HPDE6-E6E7 (cell line): ENCODE data around the gene LYVE1.

Source experiments
- DNase-seq: peaks from one replicate; pipeline ENCODE4 v3.0.0; 2011; ENCODE audit warnings: missing footprints; ENCODE audit errors: extremely low spot score

The LYVE1 gene

GRCh38 chr11:10561043-10561818 lies 7.2 kb downstream of the LYVE1 start:
- peak; percentile 34 for DNase-seq

GRCh38 chr11:10558288-10558687 lies 10.2 kb downstream of the LYVE1 start:
- no peak for DNase-seq

DNA sequence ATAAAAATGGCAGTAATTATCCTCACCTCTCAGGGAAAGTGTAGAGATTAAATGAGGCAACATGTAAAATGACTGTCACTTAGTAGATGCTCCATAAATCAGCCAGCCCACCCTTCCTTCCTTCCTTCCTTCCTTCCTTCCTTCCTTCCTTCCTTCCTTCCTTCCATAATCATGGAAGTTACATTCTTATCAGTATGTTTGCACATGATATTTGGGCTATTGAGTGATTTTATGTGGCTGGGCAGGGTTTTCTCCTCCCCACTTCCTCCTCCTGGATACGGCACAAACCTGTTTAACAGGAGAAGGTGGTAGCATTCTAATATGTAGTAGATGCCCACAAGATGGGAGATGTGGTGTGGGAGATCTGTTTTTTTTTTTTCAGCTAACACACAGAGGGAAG lies 11.9 kb downstream of the LYVE1 start:
- no peak for DNase-seq

DNA sequence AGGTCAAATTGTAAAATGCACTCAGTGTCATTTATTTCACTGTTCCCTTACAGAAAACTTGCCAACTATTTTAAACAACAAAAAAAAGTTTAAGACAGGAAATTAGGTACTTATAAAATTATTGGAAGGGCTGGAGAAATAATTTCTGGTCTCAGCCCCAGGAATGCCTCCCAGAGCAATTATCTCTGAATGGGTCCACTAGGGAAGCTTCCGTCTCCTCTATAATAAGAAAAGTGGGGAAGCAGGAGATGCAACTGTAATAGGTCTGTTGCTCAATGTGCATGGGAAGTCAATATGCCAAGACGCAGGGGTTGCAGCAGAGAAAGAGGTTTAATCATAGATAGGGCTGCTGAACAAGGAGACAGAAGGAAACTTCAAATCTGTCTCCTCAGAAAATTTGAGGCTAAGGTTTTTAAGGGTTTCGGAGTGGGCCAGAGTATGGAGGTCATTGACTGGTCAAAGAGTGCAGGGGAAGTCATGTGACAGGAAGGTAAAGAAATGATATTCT lies 16.6 kb downstream of the LYVE1 start:
- DNase-seq, result no peak

DNA sequence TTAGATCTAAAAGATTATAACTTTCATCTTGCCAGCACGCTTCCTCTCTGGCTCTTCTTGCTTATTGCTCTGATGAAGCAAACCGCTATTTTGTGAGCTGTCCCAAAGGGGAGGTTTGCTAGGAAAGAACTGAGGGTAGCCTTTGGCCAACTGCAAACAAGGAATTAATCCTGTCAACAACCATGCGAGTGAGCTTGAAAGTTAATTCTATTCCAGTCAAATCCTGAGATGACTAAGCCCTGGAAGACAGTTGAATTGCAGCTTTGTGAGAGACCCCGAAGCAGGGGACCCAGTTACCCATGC lies 17.2 kb downstream of the LYVE1 start:
- DNase-seq, result no peak

DNA sequence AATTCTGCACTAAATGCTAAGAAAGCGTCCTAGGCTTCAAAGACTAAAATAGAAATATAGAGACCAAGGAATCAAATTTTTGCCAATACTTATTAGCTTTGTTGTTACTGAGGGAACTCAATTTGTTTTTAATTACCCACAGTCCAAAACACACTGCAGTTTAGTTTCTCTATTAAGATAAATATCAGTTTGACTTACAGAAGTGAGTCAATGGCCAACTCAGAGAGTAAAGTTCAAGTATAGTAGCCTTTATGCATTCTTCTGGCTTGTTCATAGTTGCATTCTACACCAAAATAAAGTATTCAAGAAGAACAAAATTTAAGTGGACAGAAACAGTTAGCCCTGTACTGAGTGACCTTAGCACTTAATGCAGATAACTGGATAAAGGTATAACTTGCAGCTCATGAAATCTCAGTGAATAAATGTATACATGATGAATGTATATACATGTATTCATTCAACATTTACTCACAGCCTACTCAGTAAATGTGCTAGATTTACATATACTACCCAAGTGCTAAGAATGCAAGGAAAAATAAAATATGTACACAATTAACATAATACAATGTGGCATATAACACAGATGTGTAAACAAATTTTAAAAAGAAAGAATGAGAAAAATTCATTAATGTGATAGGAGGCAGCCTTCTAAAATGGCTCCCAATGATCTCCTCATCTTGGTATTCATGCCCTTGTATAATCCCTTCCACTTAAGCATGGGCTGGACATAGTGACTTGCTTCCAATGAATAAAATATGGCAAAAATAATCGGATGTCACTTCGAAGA lies 17.8 kb downstream of the LYVE1 start:
- DNase-seq, result peak; percentile 33

- DNase-seq, result no peak
These were observed 23.7 kb downstream of the LYVE1 start for GRCh38 chr11:10544491-10545465.

DNA sequence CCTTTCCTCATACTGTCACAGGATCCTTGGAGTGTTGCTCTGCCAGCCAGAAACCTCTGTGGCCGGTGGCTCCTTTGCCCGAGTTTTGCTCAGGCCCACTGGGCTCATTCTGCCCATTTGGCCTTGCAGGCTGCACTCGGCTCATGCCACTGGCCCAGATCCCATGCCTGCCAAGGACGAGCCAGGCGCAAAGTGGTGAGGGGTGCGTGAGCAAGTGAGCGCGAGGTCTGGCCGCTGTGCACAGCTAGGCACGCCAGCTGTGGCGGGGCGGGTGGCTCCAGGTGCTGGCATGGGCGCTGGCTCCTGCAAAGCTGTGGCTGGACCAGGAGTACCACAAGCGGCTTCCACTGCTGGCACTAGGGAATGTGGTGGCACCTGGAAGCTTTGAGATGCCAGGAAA lies 24.7 kb downstream of the LYVE1 start:
- DNase-seq, result no peak

DNA sequence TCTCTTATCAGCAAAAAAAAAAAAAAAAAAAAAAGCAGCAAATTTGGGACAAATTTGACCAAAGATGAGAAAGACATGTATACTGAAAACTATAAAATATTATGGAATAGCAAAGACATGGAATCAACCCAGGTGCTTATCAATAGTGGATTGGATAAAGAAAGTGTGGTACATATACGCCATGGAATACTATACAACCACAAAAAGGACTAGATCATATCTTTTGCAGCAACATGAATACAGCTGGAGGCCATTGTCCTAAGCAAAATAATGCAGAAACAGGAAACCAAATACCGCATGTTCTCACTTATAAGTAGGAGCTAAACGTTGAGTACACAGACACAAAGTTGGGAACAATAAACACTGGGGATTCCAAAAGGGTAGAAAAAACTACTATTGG lies 25.7 kb downstream of the LYVE1 start:
- DNase-seq, result no peak

GRCh38 chr11:10541561-10541930 lies 26.9 kb downstream of the LYVE1 start:
- no peak for DNase-seq

DNA sequence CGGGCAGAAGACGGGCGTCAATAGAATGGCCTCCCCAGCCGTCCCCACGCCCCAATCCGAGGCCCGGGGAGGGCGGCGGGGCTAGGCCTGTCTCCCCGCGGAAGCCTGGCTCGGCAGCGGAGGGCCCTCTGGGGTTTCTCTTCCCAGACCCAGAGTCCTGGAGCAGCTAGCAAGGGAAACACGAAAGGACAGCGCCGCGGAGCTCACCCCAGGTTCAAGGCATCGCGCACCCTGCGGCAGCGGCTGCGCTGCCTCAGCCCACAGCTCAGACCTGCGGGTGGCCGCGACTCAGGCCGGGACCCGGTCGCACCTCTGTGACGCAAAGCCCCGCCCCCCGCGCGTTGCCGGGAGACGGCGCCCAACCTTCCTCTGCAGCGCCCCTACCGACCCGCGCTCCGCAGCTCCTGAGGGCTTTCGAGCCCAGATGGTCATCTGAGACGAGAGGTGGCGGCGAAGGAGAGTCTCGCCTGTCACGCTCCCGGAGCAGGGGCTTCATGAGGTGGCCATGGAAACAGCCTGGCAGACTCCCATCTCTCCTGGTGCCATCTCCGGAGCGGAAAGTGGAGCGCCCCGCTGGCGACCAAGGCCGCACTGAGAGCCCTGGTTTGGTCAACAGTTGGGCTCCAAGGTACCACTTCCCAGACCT lies 27.4 kb downstream of the LYVE1 start, which contains the start of gene RNF141:
RNF141 (minus strand) TSS at position 273 of the 646 bp plus-strand sequence. CDS start 7,029 bp downstream, outside the sequence.
- peak; percentile 86 for DNase-seq

- no peak for DNase-seq
These were observed 27.9 kb downstream of the LYVE1 start for GRCh38 chr11:10540546-10540914.

- DNase-seq, result no peak
These were observed 29.1 kb downstream of the LYVE1 start for GRCh38 chr11:10539339-10539738.

GRCh38 chr11:10538924-10539323 lies 29.5 kb downstream of the LYVE1 start:
- DNase-seq, result no peak

GRCh38 chr11:10537600-10537999 lies 30.9 kb downstream of the LYVE1 start:
- no peak for DNase-seq

- DNase-seq, result no peak
These were observed 34.1 kb downstream of the LYVE1 start for GRCh38 chr11:10534316-10534715.

DNA sequence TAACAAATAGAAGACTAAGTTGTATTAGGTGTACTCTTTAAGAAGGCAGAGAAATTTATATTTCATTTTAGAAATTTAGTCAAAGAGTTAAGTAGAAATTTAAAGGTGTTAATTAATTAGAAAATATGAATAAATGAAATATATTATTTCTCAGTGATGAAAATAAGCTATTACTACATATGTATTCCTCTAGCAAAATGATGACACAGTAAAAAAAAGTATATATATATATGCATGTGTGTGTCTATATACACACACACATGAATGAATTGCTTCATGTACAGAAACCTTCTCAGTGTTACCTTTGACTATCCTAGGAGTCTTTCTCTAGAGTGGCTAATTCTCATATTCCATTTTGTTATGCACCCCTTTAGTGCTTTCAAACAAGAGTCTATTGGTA lies 35.1 kb downstream of the LYVE1 start:
- DNase-seq, result no peak

- no peak for DNase-seq
These were observed 35.9 kb downstream of the LYVE1 start for GRCh38 chr11:10532526-10532925.

GRCh38 chr11:10529279-10529678 lies 39.2 kb downstream of the LYVE1 start:
- DNase-seq, result no peak

DNA sequence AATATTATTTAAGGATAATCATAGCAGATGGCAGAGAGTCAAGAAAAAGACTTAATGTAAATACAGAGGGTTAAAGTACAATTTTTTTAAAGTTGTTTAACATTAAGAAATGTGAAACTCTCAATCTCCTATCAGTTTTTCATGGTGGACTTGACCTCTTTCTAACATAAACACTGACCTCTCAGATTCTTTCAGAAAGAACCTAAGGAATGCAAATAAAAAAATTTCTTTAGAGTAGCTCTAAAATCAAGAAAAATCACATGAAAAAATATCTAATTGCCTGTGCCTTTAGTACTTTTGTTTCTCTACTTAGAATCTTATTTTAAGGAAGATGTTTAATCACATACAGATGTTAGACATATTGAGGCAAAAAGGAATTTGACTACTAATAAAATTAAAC lies 40.3 kb downstream of the LYVE1 start:
- no peak for DNase-seq
